Pancreas (tissue), 10 donors: Measurements from ENCODE around the gene SEL1L3. TPM values are rescaled to one million over a fixed set of nuclear protein-coding genes. Genes with fewer than 3 reads are reported as not detected.

Experiments
- ATAC-seq, 4 donors: fragments of 200-7000 bp; cut with Tn5 transposase; one replicate each; pipeline versions ENCODE4 v1.8.0 to v1.9.1; 2020; ENCODE audit warnings: mild to moderate bottlenecking in 4 of 4, moderate library complexity in 4 of 4
- DNase-seq, 6 donors: peaks; one replicate each; pipeline ENCODE4 v3.0.0-alpha.2; 2020
- FAIRE-seq: peaks from 2 replicates; lab custom pipeline; 2012; peaks lifted over from hg19 to GRCh38; lab: Jason Lieb, UNC
- H3K27ac ChIP-seq, 4 donors: fragments of 200-600 bp; sonication (generic); 1 replicate in 3 of 4; 2 replicates in 1 of 4; pipeline versions ENCODE4 v1.5.0 to v1.8.0; 2020
- H3K27me3 ChIP-seq, 4 donors: fragments of 200-600 bp; one replicate each; pipeline ENCODE4 v1.8.0; 2021
- H3K36me3 ChIP-seq, 3 donors: fragments of 200-600 bp; sonication (generic) in 1 of 3; one replicate each; pipeline versions ENCODE4 v1.5.0 to v1.8.0; 2020 to 2021
- H3K4me1 ChIP-seq, 3 donors: fragments of 200-600 bp; one replicate each; pipeline ENCODE4 v1.8.0; 2021
- H3K4me3 ChIP-seq, 4 donors: fragments of 200-600 bp; sonication (generic) in 2 of 4; one replicate each; pipeline versions ENCODE4 v1.5.0 to v1.8.0; 2020 to 2021
- H3K9me3 ChIP-seq, 4 donors: fragments of 200-600 bp; one replicate each; pipeline ENCODE4 v1.8.0; 2021
- CTCF ChIP-seq, 4 donors: fragments of 200-600 bp; sonication (generic) in 3 of 4; IDR thresholded peaks; one replicate each; pipeline versions ENCODE4 v1.5.0 to v1.8.0; 2021; ENCODE audit warnings: antibody characterized with exemption in 4 of 4
- WGBS, 2 donors: extraction: QIAGEN DNeasy Blood & Tissue Kit; methylation state at CpG; one replicate each; pipeline ENCODE4 v1.1.7; 2013; 5-methylcytosine and 5-hydroxymethylcytosine counted together
- intact Hi-C, 3 donors: fragments of 100-400 bp; cut with DNase I; formaldehyde crosslinking; loops; one replicate each; pipeline versions ENCODE4 v1.11.1 to v1.14.2; 2022
- polyA plus RNA-seq, 2 donors: library from polyadenylated mRNA; stranded (reverse); fragments of 200-250 nt; gene quantifications; one replicate each; pipeline ENCODE4 v1.2.3, GENCODE V29; 2013
- total RNA-seq, 6 donors: library from RNA; stranded (reverse); fragmentation: NEBNext Ultra II Directional in 4 of 6; extraction: Animal tissue kit (Norgen Biotek cat#: 25700) in 4 of 6; gene quantifications; one replicate each; pipeline versions ENCODE4 v1.2.1 to v1.2.4, GENCODE V29; 2021 to 2023
- donor health status: healthy with polysubstance abuse.
- donor health status: DM: no; HTN: no; CAD: no; lungs with moderate emphysema.
- donor health status: DM: no; HTN: no; CAD: no.
- donor health status: control.
- donor health status: control.
- donor health status: Bipolar disorder and iron deficiency.
- donor health status: DM: yes; HTN: yes; CAD: no.
- donor health status: DM: no; HTN: no; CAD: no.
- donor health status: DM: no; HTN: no; CAD: no.
- donor health status: DM: yes; HTN: yes; CAD: no.

SEL1L3 gene
- total and polyA plus RNA-seq, 8 donors: 18.4 to 76.7 (median 41.0) TPM

- intact Hi-C loops: no loop called here
Measured at GRCh38 chr4:25697516-25697915, 165.3 kb downstream of the SEL1L3 start.

More at GRCh38 chr4:25697516-25697915, 165.3 kb downstream of the SEL1L3 start:
- no peak overlapping the region for H3K27ac ChIP-seq
- no peak overlapping the region for H3K4me3 ChIP-seq
- H3K4me1 ChIP-seq: no peaks in the 10 kb centered on the region
- no peak for ATAC-seq
- no peak for TF ChIP-seq CTCF (IDR thresholded peaks at IDR 0.05)
- H3K9me3 ChIP-seq: no peaks in the 10 kb centered on the region
- no peak for DNase-seq
- WGBS, 2 donors: 67 to 78% methylated on average over 5 of the region's 5 CpGs
- H3K27me3 ChIP-seq: no peaks in the 10 kb centered on the region
- FAIRE-seq: no peak
- H3K36me3 ChIP-seq: no peaks in the 10 kb centered on the region

Other genes starting within 250 kb of the SEL1L3 start
- gene SLC34A2, start 207.1 kb downstream of the SEL1L3 start, total RNA-seq: 10 to 100 TPM in 2 of 6 donors, 1 to 10 TPM in 4; 6.0 to 21.1 (median 8.3) TPM
- gene SLC34A2, start 207.1 kb downstream of the SEL1L3 start, polyA plus RNA-seq: 1 to 10 TPM; 3.9 TPM
- 10 to 100 TPM; 11.7 to 20.7 (median 17.8) TPM for gene SMIM20, start 51.2 kb upstream of the SEL1L3 start, total RNA-seq
- 10 to 100 TPM; 25.0 to 37.4 TPM for gene SMIM20, start 51.2 kb upstream of the SEL1L3 start, polyA plus RNA-seq